Measurements from ENCODE around the gene RAB27B. TPM values are rescaled to one million over a fixed set of nuclear protein-coding genes. Genes with fewer than 3 reads are reported as not detected.

The RAB27B gene
- total and polyA plus RNA-seq, 4 donors: under 0.01 to 1.3 (median 0.76) TPM

- DNase-seq (no peak), ATAC-seq (ENCODE audit: low FRiP score) (no peak)
- WGBS, 2 donors: 35 to 65% methylated on average over 5 of the region's 5 CpGs
- intact Hi-C loops (cut with DNase I): no loop called here
- H3K4me1 ChIP-seq (ENCODE audit: control insufficient read depth in 1 of 2, insufficient read depth in 2 of 2, low read length in 2 of 2): no peaks in the 10 kb centered on the region
- H3K4me3 ChIP-seq (ENCODE audit: low read length in 2 of 2): no peak overlapping the region
- H3K27ac ChIP-seq (ENCODE audit: low read depth in 1 of 2, low read length in 2 of 2): no peak overlapping the region
- no peaks in the 10 kb centered on the region for H3K9me3 ChIP-seq (ENCODE audit: control insufficient read depth, low read length)
- H3K36me3 ChIP-seq (ENCODE audit: control insufficient read depth in 1 of 2, insufficient read depth in 2 of 2, low read length in 1 of 2): no peaks in the 10 kb centered on the region
- no peaks in the 10 kb centered on the region for H3K27me3 ChIP-seq (ENCODE audit: control insufficient read depth in 1 of 2, insufficient read depth in 2 of 2, low read length in 1 of 2)
These were observed 52.3 kb downstream of the RAB27B start for GRCh38 chr18:54880395-54881105.

GRCh38 chr18:54881229-54881768 is 53.0 kb downstream of the RAB27B start:
- intact Hi-C loops (cut with DNase I): no loop called here
- Histone ChIP-seq H3K27ac (ENCODE audit: low read depth in 1 of 2, low read length in 2 of 2) (no peak overlapping the region), H3K36me3 (ENCODE audit: control insufficient read depth in 1 of 2, insufficient read depth in 2 of 2, low read length in 1 of 2) (no peaks in the 10 kb centered on the region), H3K9me3 (ENCODE audit: control insufficient read depth, low read length) (no peaks in the 10 kb centered on the region), H3K4me3 (ENCODE audit: low read length in 2 of 2) (no peak overlapping the region), H3K4me1 (ENCODE audit: control insufficient read depth in 1 of 2, insufficient read depth in 2 of 2, low read length in 2 of 2) (no peaks in the 10 kb centered on the region), H3K27me3 (ENCODE audit: control insufficient read depth in 1 of 2, insufficient read depth in 2 of 2, low read length in 1 of 2) (no peaks in the 10 kb centered on the region)
- ATAC-seq (ENCODE audit: low FRiP score) (no peak), DNase-seq (no peak)
- WGBS, 2 donors: 36 to 55% methylated on average over 6 of the region's 6 CpGs

- no peak overlapping the region for H3K27ac ChIP-seq (ENCODE audit: low read depth in 1 of 2, low read length in 2 of 2)
- no peaks in the 10 kb centered on the region for H3K4me1 ChIP-seq (ENCODE audit: control insufficient read depth in 1 of 2, insufficient read depth in 2 of 2, low read length in 2 of 2)
- H3K9me3 ChIP-seq (ENCODE audit: control insufficient read depth, low read length): no peaks in the 10 kb centered on the region
- intact Hi-C loops (cut with DNase I): no loop called here
- H3K36me3 ChIP-seq (ENCODE audit: control insufficient read depth in 1 of 2, insufficient read depth in 2 of 2, low read length in 1 of 2): no peaks in the 10 kb centered on the region
- no peak for ATAC-seq (ENCODE audit: low FRiP score)
- DNase-seq: no peak
- H3K27me3 ChIP-seq (ENCODE audit: control insufficient read depth in 1 of 2, insufficient read depth in 2 of 2, low read length in 1 of 2): no peaks in the 10 kb centered on the region
- H3K4me3 ChIP-seq (ENCODE audit: low read length in 2 of 2): no peak overlapping the region
- WGBS, 2 donors: 63 to 69% methylated on average over 4 of the region's 4 CpGs
These were observed 54.0 kb downstream of the RAB27B start for GRCh38 chr18:54882318-54882717.

GRCh38 chr18:54883816-54884604 is 55.7 kb downstream of the RAB27B start:
- no peaks in the 10 kb centered on the region for H3K4me1 ChIP-seq (ENCODE audit: control insufficient read depth in 1 of 2, insufficient read depth in 2 of 2, low read length in 2 of 2)
- no peak overlapping the region for H3K4me3 ChIP-seq (ENCODE audit: low read length in 2 of 2)
- DNase-seq (no peak), ATAC-seq (ENCODE audit: low FRiP score) (no peak)
- no peak overlapping the region for H3K27ac ChIP-seq (ENCODE audit: low read depth in 1 of 2, low read length in 2 of 2)
- no peaks in the 10 kb centered on the region for H3K36me3 ChIP-seq (ENCODE audit: control insufficient read depth in 1 of 2, insufficient read depth in 2 of 2, low read length in 1 of 2)
- H3K9me3 ChIP-seq (ENCODE audit: control insufficient read depth, low read length): no peaks in the 10 kb centered on the region
- intact Hi-C loops (cut with DNase I): no loop called here
- 65 to 72% methylated on average over 6 of the region's 6 CpGs for WGBS, 2 donors
- H3K27me3 ChIP-seq (ENCODE audit: control insufficient read depth in 1 of 2, insufficient read depth in 2 of 2, low read length in 1 of 2): no peaks in the 10 kb centered on the region

- intact Hi-C loops (cut with DNase I): no loop called here
- WGBS, 2 donors: 68 to 73% methylated on average over 2 of the region's 2 CpGs
- Histone ChIP-seq H3K4me3 (ENCODE audit: low read length in 2 of 2) (no peak overlapping the region), H3K27ac (ENCODE audit: low read depth in 1 of 2, low read length in 2 of 2) (no peak overlapping the region), H3K36me3 (ENCODE audit: control insufficient read depth in 1 of 2, insufficient read depth in 2 of 2, low read length in 1 of 2) (no peaks in the 10 kb centered on the region), H3K27me3 (ENCODE audit: control insufficient read depth in 1 of 2, insufficient read depth in 2 of 2, low read length in 1 of 2) (no peaks in the 10 kb centered on the region), H3K4me1 (ENCODE audit: control insufficient read depth in 1 of 2, insufficient read depth in 2 of 2, low read length in 2 of 2) (no peaks in the 10 kb centered on the region), H3K9me3 (ENCODE audit: control insufficient read depth, low read length) (no peaks in the 10 kb centered on the region)
- no peak for ATAC-seq (ENCODE audit: low FRiP score)
- no peak for DNase-seq
These were observed 60.1 kb downstream of the RAB27B start for GRCh38 chr18:54888378-54888777.

GRCh38 chr18:54888933-54889332 is 60.7 kb downstream of the RAB27B start:
- ATAC-seq (ENCODE audit: low FRiP score): no peak
- no peaks in the 10 kb centered on the region for H3K36me3 ChIP-seq (ENCODE audit: control insufficient read depth in 1 of 2, insufficient read depth in 2 of 2, low read length in 1 of 2)
- H3K27me3 ChIP-seq (ENCODE audit: control insufficient read depth in 1 of 2, insufficient read depth in 2 of 2, low read length in 1 of 2): no peaks in the 10 kb centered on the region
- H3K4me1 ChIP-seq (ENCODE audit: control insufficient read depth in 1 of 2, insufficient read depth in 2 of 2, low read length in 2 of 2): no peaks in the 10 kb centered on the region
- intact Hi-C loops (cut with DNase I): no loop called here
- no peak overlapping the region for H3K4me3 ChIP-seq (ENCODE audit: low read length in 2 of 2)
- no peak overlapping the region for H3K27ac ChIP-seq (ENCODE audit: low read depth in 1 of 2, low read length in 2 of 2)
- WGBS, 2 donors: 76 to 84% methylated on average over 2 of the region's 2 CpGs
- DNase-seq: no peak
- no peaks in the 10 kb centered on the region for H3K9me3 ChIP-seq (ENCODE audit: control insufficient read depth, low read length)

GRCh38 chr18:54899500-54899899 is 71.2 kb downstream of the RAB27B start:
- ATAC-seq (ENCODE audit: low FRiP score) (no peak), DNase-seq (no peak)
- Histone ChIP-seq H3K4me1 (ENCODE audit: control insufficient read depth in 1 of 2, insufficient read depth in 2 of 2, low read length in 2 of 2) (no peaks in the 10 kb centered on the region), H3K27me3 (ENCODE audit: control insufficient read depth in 1 of 2, insufficient read depth in 2 of 2, low read length in 1 of 2) (no peaks in the 10 kb centered on the region), H3K4me3 (ENCODE audit: low read length in 2 of 2) (no peak overlapping the region), H3K36me3 (ENCODE audit: control insufficient read depth in 1 of 2, insufficient read depth in 2 of 2, low read length in 1 of 2) (no peaks in the 10 kb centered on the region), H3K27ac (ENCODE audit: low read depth in 1 of 2, low read length in 2 of 2) (no peak overlapping the region), H3K9me3 (ENCODE audit: control insufficient read depth, low read length) (no peaks in the 10 kb centered on the region)
- intact Hi-C loops (cut with DNase I): no loop called here

GRCh38 chr18:54900290-54900689 is 72.0 kb downstream of the RAB27B start:
- no peaks in the 10 kb centered on the region for H3K4me1 ChIP-seq (ENCODE audit: control insufficient read depth in 1 of 2, insufficient read depth in 2 of 2, low read length in 2 of 2)
- ATAC-seq (ENCODE audit: low FRiP score) (no peak), DNase-seq (no peak)
- WGBS, 2 donors: 89 to 95% methylated on average over 2 of the region's 2 CpGs
- H3K36me3 ChIP-seq (ENCODE audit: control insufficient read depth in 1 of 2, insufficient read depth in 2 of 2, low read length in 1 of 2): no peaks in the 10 kb centered on the region
- H3K9me3 ChIP-seq (ENCODE audit: control insufficient read depth, low read length): no peaks in the 10 kb centered on the region
- no peak overlapping the region for H3K27ac ChIP-seq (ENCODE audit: low read depth in 1 of 2, low read length in 2 of 2)
- no peak overlapping the region for H3K4me3 ChIP-seq (ENCODE audit: low read length in 2 of 2)
- intact Hi-C loops (cut with DNase I): no loop called here
- no peaks in the 10 kb centered on the region for H3K27me3 ChIP-seq (ENCODE audit: control insufficient read depth in 1 of 2, insufficient read depth in 2 of 2, low read length in 1 of 2)

GRCh38 chr18:54904581-54904980 is 76.3 kb downstream of the RAB27B start:
- ATAC-seq (ENCODE audit: low FRiP score) (no peak), DNase-seq (no peak)
- Histone ChIP-seq H3K4me3 (ENCODE audit: low read length in 2 of 2) (no peak overlapping the region), H3K4me1 (ENCODE audit: control insufficient read depth in 1 of 2, insufficient read depth in 2 of 2, low read length in 2 of 2) (no peaks in the 10 kb centered on the region), H3K9me3 (ENCODE audit: control insufficient read depth, low read length) (no peaks in the 10 kb centered on the region), H3K27ac (ENCODE audit: low read depth in 1 of 2, low read length in 2 of 2) (no peak overlapping the region), H3K36me3 (ENCODE audit: control insufficient read depth in 1 of 2, insufficient read depth in 2 of 2, low read length in 1 of 2) (no peaks in the 10 kb centered on the region), H3K27me3 (ENCODE audit: control insufficient read depth in 1 of 2, insufficient read depth in 2 of 2, low read length in 1 of 2) (no peaks in the 10 kb centered on the region)
- intact Hi-C loops (cut with DNase I): no loop called here
- WGBS, 2 donors: 96 to 97% methylated on average over 2 of the region's 2 CpGs
